ENCODE measurements around the gene ERVH48-1.
"Not testable (repeated sequence)": the region's sequence is repeated elsewhere in the genome, so short reads cannot be mapped to it uniquely, and the experiment has no call there.

GRCh38 chr21:42908484-42908883 lies 16.9 kb downstream of the ERVH48-1 start:
- not testable (repeated sequence) for TF ChIP-seq POLR2A (IDR thresholded peaks at IDR 0.05; ENCODE audit: low read length); USF2 (IDR thresholded peaks at IDR 0.05); CTCF (IDR thresholded peaks at IDR 0.05); BCL3 (IDR thresholded peaks at IDR 0.05); RAD21 (conservative IDR thresholded peaks at IDR 0.05 in 1 of 2, IDR thresholded peaks at IDR 0.05 in 1 of 2); RARB (CRISPR knock-in tag; IDR thresholded peaks at IDR 0.05); SREBF2 (IDR thresholded peaks at IDR 0.05); REST (IDR thresholded peaks at IDR 0.05); CHD4 (IDR thresholded peaks at IDR 0.05; ENCODE audit: borderline replicate concordance); ELK1 (IDR thresholded peaks at IDR 0.05; ENCODE audit: low read depth, low read length); KDM5A (IDR thresholded peaks at IDR 0.05)
